Fibroblast of skin of left quadriceps (primary cell): ENCODE data around the gene NKTR.

Experiments used
- DNase-seq, 2 experiments: peaks; one replicate each; pipeline ENCODE4 v3.0.0-alpha.2; 2013; ENCODE audit warnings: low read depth in 2 of 2

Gene NKTR

DNA sequence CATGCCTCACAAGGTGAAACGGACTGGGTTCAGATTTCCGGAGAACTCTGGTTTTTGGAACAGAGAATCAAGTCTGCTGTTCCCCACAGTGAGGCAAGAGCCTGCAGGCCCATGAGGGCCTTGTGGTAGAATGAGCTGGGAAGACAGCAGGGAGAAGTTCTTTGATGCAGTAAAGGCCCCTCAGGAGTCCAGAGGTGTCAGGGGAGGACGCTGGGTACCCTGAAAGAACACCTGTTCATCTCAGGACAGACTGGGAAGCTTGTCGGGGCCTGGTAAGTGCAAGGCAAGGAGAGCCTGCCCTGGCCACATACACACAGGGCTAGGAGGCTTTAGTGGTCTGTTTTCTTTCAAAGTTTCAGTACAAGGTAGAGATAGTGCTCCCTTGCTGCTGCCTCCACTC, 49.3 kb downstream of the NKTR start:
- no peak for DNase-seq

DNA sequence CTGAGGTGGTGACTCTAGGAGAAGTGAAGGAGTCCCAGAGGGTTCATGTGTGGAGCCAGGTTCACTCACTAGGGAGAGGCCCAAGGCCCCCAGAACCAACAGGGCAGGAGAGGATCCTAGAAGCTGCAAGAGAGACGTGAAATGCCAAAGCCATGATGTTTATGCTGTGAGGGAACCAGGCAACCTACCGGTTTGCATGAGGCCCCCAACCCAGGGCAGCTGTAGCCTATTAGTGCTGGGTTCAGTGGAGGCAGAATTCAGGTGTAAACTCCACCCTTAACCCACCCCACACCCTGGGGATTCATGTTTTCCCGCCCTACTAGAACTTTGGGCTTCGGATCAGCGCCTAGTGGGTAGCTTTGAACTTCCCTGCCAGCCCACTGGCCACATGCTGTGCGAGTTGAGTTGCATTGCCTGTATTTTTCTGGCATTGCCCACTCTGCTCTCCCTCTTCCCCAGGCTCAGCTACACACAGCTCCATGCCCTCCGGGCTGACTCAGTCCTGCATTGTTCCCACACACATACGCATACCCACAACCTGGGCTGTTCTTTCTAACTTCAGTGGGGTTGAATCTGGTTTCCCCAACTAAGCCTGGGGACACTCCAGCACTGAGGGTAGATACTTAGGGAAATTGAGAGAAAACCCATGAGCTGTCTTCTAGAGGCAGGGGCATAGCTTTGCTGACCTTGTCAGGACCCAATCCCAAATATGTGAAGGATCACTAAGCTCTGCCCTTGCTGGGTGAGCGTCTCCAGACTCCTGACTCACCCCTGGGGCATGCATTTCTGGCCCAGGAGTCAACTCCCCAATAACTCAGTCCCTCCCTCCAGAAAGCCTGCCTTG, 51.0 kb downstream of the NKTR start:
- DNase-seq: no peak

GRCh38 chr3:42652251-42652610, 51.7 kb downstream of the NKTR start:
- DNase-seq: no peak

DNA sequence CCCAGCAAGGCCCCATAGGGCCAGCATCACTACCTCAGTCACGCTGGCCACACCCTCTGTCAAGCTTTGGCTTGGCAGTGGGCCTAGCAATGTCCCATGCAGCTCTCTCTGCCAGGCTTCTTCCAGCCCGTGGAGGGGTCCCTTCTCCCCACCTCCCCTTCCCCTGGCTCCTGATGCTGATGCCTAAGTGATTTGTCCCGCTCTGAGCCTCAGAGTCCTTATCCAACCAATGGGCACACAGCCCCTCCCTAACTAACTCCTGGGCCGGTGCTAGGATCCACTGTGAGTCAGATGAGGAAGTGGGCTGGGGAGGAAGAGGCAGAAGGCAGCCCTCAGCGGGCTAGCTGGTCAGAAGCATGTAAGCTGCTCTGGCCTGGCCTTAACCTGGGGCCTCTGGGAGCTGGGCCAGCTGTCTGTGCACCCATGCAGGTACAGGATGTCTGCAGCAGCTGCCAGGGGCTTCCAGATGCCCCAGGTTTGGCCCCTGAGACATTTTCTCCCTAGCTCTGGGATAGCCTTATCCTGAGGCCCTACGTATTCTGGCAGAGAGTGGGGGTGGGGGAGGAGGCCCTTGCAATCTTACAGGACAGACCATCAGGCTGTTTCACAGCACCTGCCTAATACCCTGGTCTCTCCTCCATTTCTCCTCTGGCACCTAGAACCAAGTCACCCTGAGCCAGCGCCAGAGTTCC, 52.3 kb downstream of the NKTR start:
- peak in 1 of 2 experiments; percentile 26 for DNase-seq

DNA sequence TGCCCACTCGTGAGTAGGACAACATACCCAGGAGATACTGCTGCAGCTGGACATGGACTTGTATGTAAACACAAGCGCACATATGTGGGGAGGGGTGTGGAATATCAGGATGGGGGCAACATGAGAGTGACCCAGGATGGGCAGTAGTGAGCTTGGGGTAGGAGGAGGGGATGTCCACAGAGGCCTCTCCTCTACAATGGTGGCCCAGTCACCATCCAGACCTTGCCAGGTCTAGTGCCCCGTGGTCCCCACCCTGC, 52.7 kb downstream of the NKTR start:
- no peak for DNase-seq

GRCh38 chr3:42653560-42654330, 53.3 kb downstream of the NKTR start, which contains the start of gene ZBTB47:
ZBTB47 (plus strand) TSS chr3:42653697; CDS start chr3:42658356, 4,659 bp downstream.
- DNase-seq: no peak

- no peak for DNase-seq
Measured at GRCh38 chr3:42654331-42655201, 54.1 kb downstream of the NKTR start.

- no peak for DNase-seq
Measured at GRCh38 chr3:42655331-42655888, 54.9 kb downstream of the NKTR start.

GRCh38 chr3:42655980-42656679, 55.6 kb downstream of the NKTR start:
- DNase-seq: no peak

DNA sequence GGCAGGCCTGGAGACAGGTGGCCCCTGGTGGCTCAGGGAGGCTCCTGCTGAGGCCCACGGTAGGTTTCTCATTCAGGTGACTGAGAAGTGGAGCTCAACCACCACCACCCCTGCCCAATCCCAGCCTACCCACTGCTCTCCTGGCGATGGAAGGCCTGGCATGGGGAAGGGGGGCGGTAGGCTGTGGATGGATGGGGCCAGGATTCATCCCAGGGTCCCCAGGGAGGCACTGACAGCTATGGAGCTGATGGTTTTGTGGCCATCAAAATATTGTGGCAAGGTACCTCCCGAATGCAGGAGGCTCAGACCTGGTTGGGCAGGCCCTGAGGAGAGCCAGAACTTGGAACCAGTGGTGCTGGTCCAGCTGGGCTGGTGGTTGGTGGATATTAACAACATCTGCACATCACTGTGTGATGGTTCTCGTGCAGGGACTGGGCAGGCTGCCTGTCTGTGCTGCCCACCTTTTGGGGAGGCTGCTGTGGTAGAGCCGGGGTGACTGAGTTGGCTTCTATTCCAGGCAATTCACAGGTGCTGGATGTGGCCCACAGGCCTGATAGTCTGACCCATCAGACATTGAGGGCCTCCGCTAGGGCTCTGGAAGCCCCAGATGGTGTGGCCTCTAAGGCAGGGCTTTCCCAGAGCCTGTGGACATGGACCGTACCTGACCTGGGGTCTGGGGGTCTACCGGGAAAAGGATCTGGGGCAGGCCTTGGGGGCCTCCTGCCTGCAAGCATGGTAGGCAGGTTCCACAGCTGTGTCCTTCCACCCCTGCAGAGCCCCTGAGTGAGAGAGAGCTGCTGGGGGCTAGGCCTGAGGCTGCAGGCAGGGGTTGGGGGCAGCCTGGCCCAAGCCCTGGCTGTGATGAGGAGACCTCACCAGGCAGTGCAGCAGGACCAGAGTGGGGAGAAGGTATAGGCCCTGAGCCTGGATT, 56.5 kb downstream of the NKTR start:
- DNase-seq: no peak

GRCh38 chr3:42657675-42658074, 57.2 kb downstream of the NKTR start:
- DNase-seq: no peak

DNA sequence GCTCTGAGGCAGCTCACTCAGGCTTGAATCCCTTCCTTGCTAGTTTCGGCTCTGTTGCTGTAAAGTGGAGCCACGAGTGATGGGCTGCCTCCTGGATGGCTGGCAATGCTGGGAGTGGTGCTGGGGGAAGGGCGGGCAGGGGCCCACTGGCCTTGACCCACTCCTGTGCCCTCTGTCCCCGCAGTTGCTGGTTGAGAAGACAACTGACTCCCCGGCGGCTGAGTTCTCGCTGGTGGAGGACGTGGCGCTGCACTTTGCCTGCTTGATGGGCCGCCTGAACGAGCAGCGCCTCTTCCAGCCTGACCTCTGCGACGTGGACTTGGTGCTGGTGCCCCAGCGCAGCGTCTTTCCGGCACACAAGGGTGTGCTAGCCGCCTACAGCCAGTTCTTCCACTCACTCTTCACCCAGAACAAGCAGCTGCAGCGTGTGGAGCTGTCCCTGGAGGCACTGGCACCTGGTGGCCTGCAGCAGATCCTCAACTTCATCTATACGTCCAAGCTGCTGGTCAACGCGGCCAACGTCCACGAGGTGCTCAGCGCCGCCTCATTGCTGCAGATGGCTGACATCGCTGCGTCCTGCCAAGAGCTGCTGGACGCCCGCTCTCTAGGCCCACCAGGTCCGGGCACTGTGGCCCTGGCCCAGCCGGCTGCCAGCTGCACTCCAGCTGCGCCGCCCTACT, 57.7 kb downstream of the NKTR start:
- DNase-seq: no peak

GRCh38 chr3:42658771-42659390, 58.4 kb downstream of the NKTR start:
- DNase-seq: no peak

DNA sequence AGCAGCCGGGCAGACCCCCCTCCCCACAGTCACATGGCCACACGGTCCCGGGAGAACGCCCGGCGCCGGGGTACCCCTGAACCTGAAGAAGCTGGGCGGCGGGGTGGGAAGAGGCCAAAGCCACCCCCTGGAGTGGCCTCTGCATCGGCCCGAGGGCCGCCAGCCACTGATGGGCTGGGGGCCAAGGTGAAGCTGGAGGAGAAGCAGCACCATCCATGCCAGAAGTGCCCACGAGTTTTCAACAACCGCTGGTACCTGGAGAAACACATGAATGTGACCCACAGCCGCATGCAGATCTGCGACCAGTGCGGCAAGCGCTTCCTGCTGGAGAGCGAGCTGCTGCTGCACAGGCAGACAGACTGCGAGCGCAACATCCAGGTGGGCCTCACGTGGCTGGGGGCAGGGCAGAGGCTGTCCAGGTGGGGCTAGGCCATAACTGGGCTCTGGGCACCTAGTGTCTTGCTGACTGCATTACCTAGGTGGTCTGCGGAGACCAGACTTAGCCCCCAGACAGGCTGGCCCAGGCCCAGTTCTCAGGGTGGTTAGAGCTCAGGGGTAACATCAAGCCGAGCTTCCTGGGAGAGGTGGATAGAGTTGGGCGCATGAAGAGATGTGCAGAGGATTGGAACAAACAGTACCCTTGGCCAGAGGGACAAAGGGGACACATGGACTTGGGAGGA, 59.1 kb downstream of the NKTR start:
- no peak for DNase-seq

DNA sequence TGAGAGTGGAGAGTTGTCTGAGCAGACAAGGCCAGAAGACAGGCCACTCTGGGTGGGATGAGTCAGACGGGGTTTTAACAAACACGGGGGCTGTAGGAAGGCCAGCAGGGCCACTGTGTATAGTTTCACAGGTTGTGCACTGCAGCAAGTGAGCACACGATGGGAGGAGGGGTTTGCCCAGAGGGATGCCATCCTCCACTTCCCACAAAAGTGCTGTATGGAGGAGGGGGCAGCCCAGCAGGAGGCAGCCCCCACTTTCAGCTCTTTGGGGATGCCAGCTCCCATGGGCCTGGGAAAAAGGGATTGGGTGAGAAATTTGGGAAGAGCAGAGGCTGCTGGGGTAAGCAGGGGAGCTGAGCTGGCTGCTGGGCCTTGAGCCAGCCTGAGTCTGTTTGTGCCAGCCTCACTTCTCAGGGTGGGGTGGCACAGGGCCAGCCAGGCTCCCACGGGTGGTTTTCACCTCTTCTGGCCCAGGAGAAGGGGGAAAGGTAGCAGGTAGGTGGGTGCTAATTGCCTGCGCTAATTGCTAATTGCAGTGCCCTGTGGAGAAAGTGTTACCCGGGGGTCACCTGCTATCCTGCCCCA, 59.7 kb downstream of the NKTR start:
- no peak for DNase-seq

- no peak for DNase-seq
Measured at GRCh38 chr3:42660898-42661297, 60.4 kb downstream of the NKTR start.

- no peak for DNase-seq
Measured at GRCh38 chr3:42661593-42662022, 61.1 kb downstream of the NKTR start.
